Measurements from ENCODE around the gene CNPY4. TPM values are rescaled to one million over a fixed set of nuclear protein-coding genes. Genes with fewer than 3 reads are reported as not detected.

Gene CNPY4
- total RNA-seq (ENCODE audit: low replicate concordance), result 25.4 and 54.5 TPM in 2 replicates

- peak within 1 kb of the TSS; percentile 78 for H3K4me3 ChIP-seq (ENCODE audit: low read depth, low read length)
- DNase-seq (ENCODE audit: low read depth), result peak; percentile 98
- TF ChIP-seq CTCF (IDR thresholded peaks at IDR 0.05; ENCODE audit: insufficient read depth, low read length), result peak; percentile 0
These were observed at the start of gene CNPY4, which contains the start of gene TAF6 for GRCh38 chr7:100119072-100119969. Gene CNPY4, plus strand, starts transcription at chr7:100119634. Its CDS starts 111 bp downstream, at chr7:100119745. Gene TAF6, minus strand, starts transcription at chr7:100119358. Its CDS starts 5,149 bp downstream, at chr7:100114209.

- TF ChIP-seq CTCF (IDR thresholded peaks at IDR 0.05; ENCODE audit: insufficient read depth, low read length), result no peak
- H3K4me3 ChIP-seq (ENCODE audit: low read depth, low read length), result no peak overlapping the region
- no peak for DNase-seq (ENCODE audit: low read depth)
These were observed 49.4 kb upstream of the CNPY4 start for GRCh38 chr7:100069991-100070390.

GRCh38 chr7:100071018-100071723, 48.3 kb upstream of the CNPY4 start:
- H3K4me3 ChIP-seq (ENCODE audit: low read depth, low read length), result no peak overlapping the region
- no peak for TF ChIP-seq CTCF (IDR thresholded peaks at IDR 0.05; ENCODE audit: insufficient read depth, low read length)
- DNase-seq (ENCODE audit: low read depth), result no peak

GRCh38 chr7:100072462-100072861, 47.0 kb upstream of the CNPY4 start:
- TF ChIP-seq CTCF (IDR thresholded peaks at IDR 0.05; ENCODE audit: insufficient read depth, low read length), result no peak
- no peak overlapping the region for H3K4me3 ChIP-seq (ENCODE audit: low read depth, low read length)
- DNase-seq (ENCODE audit: low read depth), result no peak

- H3K4me3 ChIP-seq (ENCODE audit: low read depth, low read length), result no peak overlapping the region
- DNase-seq (ENCODE audit: low read depth), result no peak
- TF ChIP-seq CTCF (IDR thresholded peaks at IDR 0.05; ENCODE audit: insufficient read depth, low read length), result no peak
These were observed 44.6 kb upstream of the CNPY4 start for GRCh38 chr7:100074841-100075240.

GRCh38 chr7:100075418-100075817, 44.0 kb upstream of the CNPY4 start:
- DNase-seq (ENCODE audit: low read depth), result no peak
- no peak overlapping the region for H3K4me3 ChIP-seq (ENCODE audit: low read depth, low read length)
- TF ChIP-seq CTCF (IDR thresholded peaks at IDR 0.05; ENCODE audit: insufficient read depth, low read length), result no peak
